ENCODE measurements around the gene SF3B4.
"Not testable (repeated sequence)": the region's sequence is repeated elsewhere in the genome, so short reads cannot be mapped to it uniquely, and the experiment has no call there.

SF3B4 gene

GRCh38 chr1:149927563-149928400, at the start of gene SF3B4:
TSS of gene SF3B4 (minus strand) at chr1:149927803. CDS start at chr1:149927759, 44 bp downstream.
- Histone ChIP-seq H3K4me1 (ENCODE audit: insufficient read depth, low read length) (no peaks in the 10 kb centered on the region), H3K9me3 (ENCODE audit: control insufficient read depth, insufficient read depth, low read length) (no peaks in the 10 kb centered on the region), H3K9ac (ENCODE audit: low read depth, low read length) (peak within 1 kb of the TSS; percentile 82), H3K36me3 (ENCODE audit: insufficient read depth, low read length) (peaks cover 26% of the 10 kb centered on the region)

GRCh38 chr1:149977345-149977744, 49.7 kb upstream of the SF3B4 start:
- no peak overlapping the region for H3K9ac ChIP-seq (ENCODE audit: low read depth, low read length)
- H3K9me3 ChIP-seq (ENCODE audit: control insufficient read depth, insufficient read depth, low read length), result no peaks in the 10 kb centered on the region
- H3K36me3 ChIP-seq (ENCODE audit: insufficient read depth, low read length), result peaks cover 7% of the 10 kb centered on the region; the same call in 1 of the 2 replicates
- no peaks in the 10 kb centered on the region for H3K4me1 ChIP-seq (ENCODE audit: insufficient read depth, low read length)

GRCh38 chr1:149972547-149972946, 44.9 kb upstream of the SF3B4 start:
- Histone ChIP-seq H3K36me3 (ENCODE audit: insufficient read depth, low read length) (peaks cover 21% of the 10 kb centered on the region), H3K9me3 (ENCODE audit: control insufficient read depth, insufficient read depth, low read length) (no peaks in the 10 kb centered on the region), H3K9ac (ENCODE audit: low read depth, low read length) (no peak overlapping the region), H3K4me1 (ENCODE audit: insufficient read depth, low read length) (no peaks in the 10 kb centered on the region)

- Histone ChIP-seq H3K9me3 (ENCODE audit: control insufficient read depth, insufficient read depth, low read length) (no peaks in the 10 kb centered on the region), H3K9ac (ENCODE audit: low read depth, low read length) (no peak overlapping the region), H3K4me1 (ENCODE audit: insufficient read depth, low read length) (no peaks in the 10 kb centered on the region), H3K36me3 (ENCODE audit: insufficient read depth, low read length) (peaks cover 19% of the 10 kb centered on the region)
These were observed 40.0 kb upstream of the SF3B4 start for GRCh38 chr1:149967646-149968045.

- H3K36me3 ChIP-seq (ENCODE audit: insufficient read depth, low read length), result peaks cover 19% of the 10 kb centered on the region
- no peaks in the 10 kb centered on the region for H3K4me1 ChIP-seq (ENCODE audit: insufficient read depth, low read length)
- H3K9ac ChIP-seq (ENCODE audit: low read depth, low read length), result no peak overlapping the region
- H3K9me3 ChIP-seq (ENCODE audit: control insufficient read depth, insufficient read depth, low read length), result no peaks in the 10 kb centered on the region
These were observed 39.4 kb upstream of the SF3B4 start for GRCh38 chr1:149967041-149967440.

- H3K4me1 ChIP-seq (ENCODE audit: insufficient read depth, low read length), result no peaks in the 10 kb centered on the region
- H3K9me3 ChIP-seq (ENCODE audit: control insufficient read depth, insufficient read depth, low read length), result no peaks in the 10 kb centered on the region
- no peak overlapping the region for H3K9ac ChIP-seq (ENCODE audit: low read depth, low read length)
- peaks cover 19% of the 10 kb centered on the region for H3K36me3 ChIP-seq (ENCODE audit: insufficient read depth, low read length)
These were observed 38.8 kb upstream of the SF3B4 start for GRCh38 chr1:149966405-149966804.

- no peak overlapping the region for H3K9ac ChIP-seq (ENCODE audit: low read depth, low read length)
- no peaks in the 10 kb centered on the region for H3K9me3 ChIP-seq (ENCODE audit: control insufficient read depth, insufficient read depth, low read length)
- H3K36me3 ChIP-seq (ENCODE audit: insufficient read depth, low read length), result peaks cover 14% of the 10 kb centered on the region
- no peaks in the 10 kb centered on the region for H3K4me1 ChIP-seq (ENCODE audit: insufficient read depth, low read length)
These were observed 37.8 kb upstream of the SF3B4 start for GRCh38 chr1:149965440-149965839.

- Histone ChIP-seq H3K9ac (ENCODE audit: low read depth, low read length) (no peak overlapping the region), H3K36me3 (ENCODE audit: insufficient read depth, low read length) (peaks cover 17% of the 10 kb centered on the region), H3K9me3 (ENCODE audit: control insufficient read depth, insufficient read depth, low read length) (no peaks in the 10 kb centered on the region), H3K4me1 (ENCODE audit: insufficient read depth, low read length) (no peaks in the 10 kb centered on the region)
These were observed 35.8 kb upstream of the SF3B4 start for GRCh38 chr1:149963358-149963757.

GRCh38 chr1:149962736-149963135, 35.1 kb upstream of the SF3B4 start:
- Histone ChIP-seq H3K9me3 (ENCODE audit: control insufficient read depth, insufficient read depth, low read length) (peaks cover 3% of the 10 kb centered on the region), H3K9ac (ENCODE audit: low read depth, low read length) (no peak overlapping the region), H3K4me1 (ENCODE audit: insufficient read depth, low read length) (no peaks in the 10 kb centered on the region), H3K36me3 (ENCODE audit: insufficient read depth, low read length) (peaks cover 20% of the 10 kb centered on the region)

GRCh38 chr1:149962039-149962647, 34.5 kb upstream of the SF3B4 start:
- Histone ChIP-seq H3K9me3 (ENCODE audit: control insufficient read depth, insufficient read depth, low read length) (peaks cover 3% of the 10 kb centered on the region), H3K36me3 (ENCODE audit: insufficient read depth, low read length) (peaks cover 17% of the 10 kb centered on the region), H3K9ac (ENCODE audit: low read depth, low read length) (no peak overlapping the region), H3K4me1 (ENCODE audit: insufficient read depth, low read length) (no peaks in the 10 kb centered on the region)

- H3K9ac ChIP-seq (ENCODE audit: low read depth, low read length); H3K9me3 ChIP-seq (ENCODE audit: control insufficient read depth, insufficient read depth, low read length); H3K4me1 ChIP-seq (ENCODE audit: insufficient read depth, low read length): not testable (repeated sequence)
- H3K36me3 ChIP-seq (ENCODE audit: insufficient read depth, low read length), result peaks cover 14% of the 10 kb centered on the region
These were observed 29.9 kb upstream of the SF3B4 start for GRCh38 chr1:149957548-149957947.

GRCh38 chr1:149949911-149950310, 22.3 kb upstream of the SF3B4 start:
- Histone ChIP-seq H3K9me3 (ENCODE audit: control insufficient read depth, insufficient read depth, low read length) (no peaks in the 10 kb centered on the region), H3K36me3 (ENCODE audit: insufficient read depth, low read length) (peaks cover 6% of the 10 kb centered on the region), H3K4me1 (ENCODE audit: insufficient read depth, low read length) (no peaks in the 10 kb centered on the region), H3K9ac (ENCODE audit: low read depth, low read length) (no peak overlapping the region)

GRCh38 chr1:149945206-149945605, 17.6 kb upstream of the SF3B4 start:
- peaks cover 10% of the 10 kb centered on the region for H3K4me1 ChIP-seq (ENCODE audit: insufficient read depth, low read length)
- no peaks in the 10 kb centered on the region for H3K9me3 ChIP-seq (ENCODE audit: control insufficient read depth, insufficient read depth, low read length)
- H3K9ac ChIP-seq (ENCODE audit: low read depth, low read length), result no peak overlapping the region
- H3K36me3 ChIP-seq (ENCODE audit: insufficient read depth, low read length), result peaks cover 9% of the 10 kb centered on the region

GRCh38 chr1:149942885-149943284, 15.3 kb upstream of the SF3B4 start:
- H3K9me3 ChIP-seq (ENCODE audit: control insufficient read depth, insufficient read depth, low read length), result no peaks in the 10 kb centered on the region
- peaks cover 18% of the 10 kb centered on the region for H3K4me1 ChIP-seq (ENCODE audit: insufficient read depth, low read length)
- H3K9ac ChIP-seq (ENCODE audit: low read depth, low read length), result no peak overlapping the region

GRCh38 chr1:149942207-149942606, 14.6 kb upstream of the SF3B4 start:
- no peak overlapping the region for H3K9ac ChIP-seq (ENCODE audit: low read depth, low read length)
- H3K9me3 ChIP-seq (ENCODE audit: control insufficient read depth, insufficient read depth, low read length), result no peaks in the 10 kb centered on the region
- peaks cover 23% of the 10 kb centered on the region for H3K4me1 ChIP-seq (ENCODE audit: insufficient read depth, low read length)
- peaks cover 4% of the 10 kb centered on the region; the same call in 1 of the 2 replicates for H3K36me3 ChIP-seq (ENCODE audit: insufficient read depth, low read length)

More at GRCh38 chr1:149942885-149943284, 15.3 kb upstream of the SF3B4 start:
- peaks cover 7% of the 10 kb centered on the region; the same call in 1 of the 2 replicates for H3K36me3 ChIP-seq (ENCODE audit: insufficient read depth, low read length)
